ENCODE measurements around the gene OR11L1. TPM values are rescaled to one million over a fixed set of nuclear protein-coding genes. Genes with fewer than 3 reads are reported as not detected.

The OR11L1 gene
- total RNA-seq, 1 experiment from 2014 or later = not detected

GRCh38 chr1:247884797-247885413 is 43.2 kb upstream of the OR11L1 start:
- H2AFZ ChIP-seq (ENCODE audit: low read depth, low read length, poor library complexity, severe bottlenecking) = no peak overlapping the region
- TF ChIP-seq SRF (IDR thresholded peaks at IDR 0.05; ENCODE audit: low read depth) = no peak
- no peak for TF ChIP-seq POLR2A (IDR thresholded peaks at IDR 0.05; ENCODE audit: borderline replicate concordance, extremely low read depth, insufficient read depth, insufficient read length)
- no peak for TF ChIP-seq EZH2 (IDR thresholded peaks at IDR 0.05)
- no peak for TF ChIP-seq ZNF274 (IDR thresholded peaks at IDR 0.05; ENCODE audit: low read depth, low read length)
- TF ChIP-seq POLR2AphosphoS5 (IDR thresholded peaks at IDR 0.05; ENCODE audit: low read depth, low read length) = no peak
- no peak for TF ChIP-seq CTCF (IDR thresholded peaks at IDR 0.05 in 2 of 3, conservative IDR thresholded peaks at IDR 0.05 in 1 of 3; ENCODE audit: borderline replicate concordance in 1 of 3, insufficient read depth in 1 of 3, low read depth in 2 of 3, low read length in 2 of 3)
- no peak for TF ChIP-seq ZFX (IDR thresholded peaks at IDR 0.05)
- no peak for TF ChIP-seq ZBTB33 (IDR thresholded peaks at IDR 0.05; ENCODE audit: extremely low read depth, insufficient replicate concordance, low read length)
- TF ChIP-seq YY1 (IDR thresholded peaks at IDR 0.05; ENCODE audit: extremely low read depth, insufficient replicate concordance, low read depth, low read length) = no peak
- no peaks in the 10 kb centered on the region for H3K36me3 ChIP-seq (ENCODE audit: control insufficient read depth in 1 of 2, insufficient read depth in 2 of 2, low read length in 2 of 2)
- no peaks in the 10 kb centered on the region for H3K27me3 ChIP-seq (ENCODE audit: insufficient read depth, low read length)
- RAD21 ChIA-PET (ENCODE audit: low non-redundant PET in 1 of 2, low total read pairs in 2 of 2, uncharacterized antibody in 2 of 2, unreplicated experiment in 2 of 2) = no interaction called here
- DNase-seq (ENCODE audit: low read depth, low spot score) (no peak), ATAC-seq (no peak)
- no peak overlapping the region for H3K4me3 ChIP-seq (replicated peaks in 1 of 2; ENCODE audit: low read depth in 1 of 2, low read length in 2 of 2)
- intact Hi-C loops (cut with micrococcal nuclease) = no loop called here
- no peaks in the 10 kb centered on the region for H3K9me2 ChIP-seq (ENCODE audit: insufficient read depth)
- H3K9me3 ChIP-seq (ENCODE audit: control insufficient read depth in 1 of 2, insufficient read depth in 1 of 2, low read depth in 1 of 2, low read length in 2 of 2) = no peaks in the 10 kb centered on the region; a peak in 2 of 4 replicates
- no TSS peak for BruUV-seq (replicated peaks)
- H3K4me1 ChIP-seq (ENCODE audit: control insufficient read depth in 1 of 2, insufficient read depth in 2 of 2, low read length in 2 of 2) = no peaks in the 10 kb centered on the region
- no peak overlapping the region for H3K27ac ChIP-seq (ENCODE audit: low read depth, low read length)
- no peaks in the 10 kb centered on the region for H4K20me1 ChIP-seq (ENCODE audit: insufficient read depth)
- no peaks in the 10 kb centered on the region for H3K79me2 ChIP-seq (ENCODE audit: insufficient read depth, low read length)
- no peak overlapping the region for H3K4me2 ChIP-seq (ENCODE audit: low read length)
- CTCF ChIA-PET = no interaction called here
- POLR2A ChIA-PET = no interaction called here
- H3K9ac ChIP-seq (ENCODE audit: low read length) = no peak overlapping the region
